ENCODE results near the gene PDE6B.
A peak's percentile ranks its signal among the peaks of the same experiment; 100 is the strongest.

The PDE6B gene

DNA sequence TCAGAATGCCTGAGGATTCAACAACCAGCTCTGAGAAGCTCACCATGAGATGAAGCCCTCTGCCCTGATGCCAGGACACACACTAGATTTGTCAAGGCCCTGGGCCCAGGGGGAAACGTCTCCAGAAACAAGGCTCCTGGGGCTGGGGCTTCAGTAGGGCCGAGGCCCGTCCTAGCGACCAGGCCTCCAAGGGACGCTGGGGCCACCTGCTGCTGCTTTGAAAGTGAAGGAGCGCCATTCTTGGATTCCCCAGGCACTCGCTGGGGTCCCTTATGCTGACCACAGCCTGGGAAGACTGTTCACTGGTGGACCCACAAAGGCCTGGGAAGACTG is 23.9 kb downstream of the PDE6B start:
- ATAC-seq (replicated peaks), result no peak
- Mint-ChIP-seq H3K4me3 (no peak overlapping the region), H3K36me3 (no peaks in the 10 kb centered on the region), H3K9me3 (peaks cover 0 to 4% of the 10 kb centered on the region in 2 donors), H3K4me1 (peaks cover 0 to 6% of the 10 kb centered on the region in 2 donors), H3K27ac (no peak overlapping the region), H3K27me3 (peaks cover 42 to 52% of the 10 kb centered on the region in 2 donors)
- DNase-seq, result no peak

DNA sequence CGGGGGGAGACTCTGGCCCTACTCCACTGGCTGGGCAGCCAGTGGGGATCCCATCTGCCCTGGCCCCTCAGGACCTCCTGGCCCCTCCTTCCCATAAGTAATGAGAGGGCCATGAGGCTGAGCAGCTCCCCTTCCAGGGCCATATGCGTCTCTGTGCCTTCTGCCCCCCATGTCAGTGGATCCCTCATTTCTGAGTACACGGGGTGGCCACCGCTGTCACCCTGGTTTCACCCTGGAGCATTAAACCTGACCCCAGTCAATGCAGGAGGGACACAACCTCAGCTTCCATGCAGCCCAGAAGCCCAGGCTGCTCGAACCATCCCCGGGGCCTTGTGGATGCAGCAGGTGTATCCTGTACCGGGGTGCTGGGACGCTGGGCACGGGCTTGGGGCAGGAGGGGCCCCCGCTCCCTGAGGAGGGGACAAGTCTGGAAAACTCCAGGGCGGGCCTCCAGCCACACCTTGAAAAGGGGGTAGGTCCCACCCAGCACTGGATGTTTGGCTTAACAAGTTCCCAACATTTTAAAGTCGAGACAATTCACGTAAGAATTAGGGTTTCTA is 24.5 kb downstream of the PDE6B start:
- peaks cover 42 to 52% of the 10 kb centered on the region in 2 donors for H3K27me3 Mint-ChIP-seq
- ATAC-seq (replicated peaks) (no peak), DNase-seq (no peak)
- no peak overlapping the region for H3K27ac Mint-ChIP-seq
- H3K4me1 Mint-ChIP-seq, result peaks cover 0 to 6% of the 10 kb centered on the region in 2 donors
- H3K9me3 Mint-ChIP-seq, result peaks cover 0 to 1% of the 10 kb centered on the region in 2 donors
- H3K4me3 Mint-ChIP-seq, result no peak overlapping the region
- no peaks in the 10 kb centered on the region for H3K36me3 Mint-ChIP-seq

DNA sequence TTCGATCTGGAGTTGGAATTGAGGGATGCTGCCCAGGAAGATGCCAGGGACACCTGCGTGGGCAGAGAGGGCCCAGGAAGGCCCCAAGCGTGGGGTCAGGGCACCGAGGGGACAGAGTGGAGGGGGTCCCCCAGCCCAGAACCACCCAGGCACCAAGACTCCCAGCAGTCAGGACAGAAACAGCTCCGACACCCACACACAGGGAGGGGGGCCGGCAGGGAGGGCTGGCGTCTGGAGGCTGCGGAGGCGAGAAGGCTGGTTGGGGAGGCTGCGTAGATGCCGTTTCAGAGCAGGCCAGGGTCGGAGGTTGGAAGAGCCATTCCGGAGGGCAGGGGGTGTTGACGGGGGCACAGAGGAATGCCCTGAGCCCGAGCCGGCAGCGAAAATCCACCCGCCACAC is 25.1 kb downstream of the PDE6B start:
- no peak overlapping the region for H3K27ac Mint-ChIP-seq
- H3K4me3 Mint-ChIP-seq, result no peak overlapping the region
- H3K9me3 Mint-ChIP-seq, result no peaks in the 10 kb centered on the region
- no peaks in the 10 kb centered on the region for H3K36me3 Mint-ChIP-seq
- H3K4me1 Mint-ChIP-seq, result peaks cover 0 to 6% of the 10 kb centered on the region in 2 donors
- ATAC-seq (replicated peaks) (no peak), DNase-seq (no peak)
- H3K27me3 Mint-ChIP-seq, result peaks cover 42 to 51% of the 10 kb centered on the region in 2 donors

DNA sequence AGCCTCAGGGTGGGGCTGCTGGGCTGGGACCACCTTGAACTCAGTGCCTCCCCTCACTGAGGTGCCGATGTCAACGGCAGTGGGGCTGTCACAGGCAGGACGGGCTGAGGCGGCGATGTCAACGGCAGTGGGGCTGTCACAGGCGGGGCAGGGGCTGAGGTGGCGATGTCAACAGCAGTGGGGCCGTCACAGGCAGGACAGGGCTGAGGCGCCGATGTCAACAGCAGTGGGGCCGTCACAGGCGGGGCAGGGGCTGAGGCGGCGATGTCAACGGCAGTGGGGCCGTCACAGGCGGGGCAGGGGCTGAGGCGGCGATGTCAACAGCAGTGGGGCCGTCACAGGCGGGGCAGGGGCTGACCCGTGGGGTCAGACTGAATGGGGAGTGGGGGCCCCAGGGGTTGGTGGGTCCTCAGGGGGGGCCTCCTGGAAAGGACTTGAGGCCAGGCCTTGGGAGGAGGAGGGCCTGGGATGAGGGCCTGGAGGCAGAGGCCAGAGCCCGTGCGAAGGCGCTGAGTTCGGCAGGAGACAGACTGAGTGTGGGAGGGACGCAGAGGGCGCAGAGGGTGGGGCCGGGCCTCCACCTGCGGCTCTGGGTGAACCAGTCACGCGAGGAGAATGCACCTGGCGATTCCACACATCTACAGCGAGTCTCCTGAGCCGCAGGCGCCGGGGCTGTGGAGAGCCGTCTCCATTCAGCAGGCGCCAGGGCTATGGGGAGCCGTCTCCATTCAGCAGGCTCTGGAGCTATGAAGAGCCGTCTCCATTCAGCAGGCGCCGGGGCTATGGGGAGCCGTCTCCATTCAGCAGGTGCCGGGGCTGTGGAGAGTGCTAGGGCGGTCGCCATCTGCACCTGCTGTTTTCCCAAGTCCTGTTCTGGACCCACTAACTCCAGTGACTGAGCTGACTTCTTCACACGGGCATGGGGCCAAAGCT is 25.8 kb downstream of the PDE6B start:
- no peak overlapping the region for H3K4me3 Mint-ChIP-seq
- H3K27me3 Mint-ChIP-seq, result peaks cover 36 to 43% of the 10 kb centered on the region in 2 donors
- H3K9me3 Mint-ChIP-seq, result no peaks in the 10 kb centered on the region
- H3K36me3 Mint-ChIP-seq, result no peaks in the 10 kb centered on the region
- no peak for ATAC-seq (replicated peaks)
- peaks cover 0 to 3% of the 10 kb centered on the region in 2 donors for H3K4me1 Mint-ChIP-seq
- no peak for DNase-seq
- H3K27ac Mint-ChIP-seq, result no peak overlapping the region

DNA sequence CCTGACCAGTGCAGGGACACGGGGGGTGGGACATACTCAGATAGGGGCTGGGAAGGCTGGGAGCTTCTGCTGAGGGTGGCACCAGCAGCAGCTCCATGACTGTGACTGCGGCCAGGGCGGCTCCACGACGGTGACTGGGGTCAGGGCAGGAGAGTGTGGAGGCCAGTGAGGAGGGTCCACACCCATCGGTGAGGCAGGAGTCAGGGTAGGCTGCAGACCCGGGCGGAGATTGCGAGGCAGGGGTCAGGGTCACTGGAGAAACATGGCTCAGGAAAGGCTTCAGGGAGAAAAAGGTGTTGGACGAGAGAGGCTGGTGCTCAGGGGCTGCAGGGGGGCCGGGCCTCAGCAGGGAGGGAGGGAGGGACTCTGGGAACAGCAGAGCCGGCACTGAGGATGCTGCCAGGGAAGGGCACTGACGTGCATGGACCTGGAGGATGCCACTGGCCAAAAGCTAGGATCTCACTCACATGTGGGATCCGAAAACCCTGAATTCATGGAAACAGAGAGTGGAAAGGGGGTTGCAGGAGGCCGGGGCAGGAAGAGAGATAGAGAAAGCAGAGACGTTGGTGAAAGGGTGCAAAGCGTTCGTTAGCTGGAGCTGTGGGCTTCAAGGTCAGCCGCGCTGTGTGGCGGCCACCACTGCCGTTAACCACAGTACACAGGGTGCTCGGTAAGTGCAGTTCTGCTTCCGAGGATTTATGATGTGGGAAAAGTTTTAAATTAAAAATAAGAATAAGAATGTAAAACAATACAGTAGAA is 26.7 kb downstream of the PDE6B start:
- no peak for DNase-seq
- ATAC-seq (replicated peaks), result no peak
- H3K36me3 Mint-ChIP-seq, result no peaks in the 10 kb centered on the region
- peaks cover 0 to 2% of the 10 kb centered on the region in 2 donors for H3K4me1 Mint-ChIP-seq
- H3K27me3 Mint-ChIP-seq, result peaks cover 30 to 38% of the 10 kb centered on the region in 2 donors
- peak overlapping the region; percentile 47 for H3K27ac Mint-ChIP-seq
- H3K4me3 Mint-ChIP-seq, result no peak overlapping the region
- H3K9me3 Mint-ChIP-seq, result no peaks in the 10 kb centered on the region

DNA sequence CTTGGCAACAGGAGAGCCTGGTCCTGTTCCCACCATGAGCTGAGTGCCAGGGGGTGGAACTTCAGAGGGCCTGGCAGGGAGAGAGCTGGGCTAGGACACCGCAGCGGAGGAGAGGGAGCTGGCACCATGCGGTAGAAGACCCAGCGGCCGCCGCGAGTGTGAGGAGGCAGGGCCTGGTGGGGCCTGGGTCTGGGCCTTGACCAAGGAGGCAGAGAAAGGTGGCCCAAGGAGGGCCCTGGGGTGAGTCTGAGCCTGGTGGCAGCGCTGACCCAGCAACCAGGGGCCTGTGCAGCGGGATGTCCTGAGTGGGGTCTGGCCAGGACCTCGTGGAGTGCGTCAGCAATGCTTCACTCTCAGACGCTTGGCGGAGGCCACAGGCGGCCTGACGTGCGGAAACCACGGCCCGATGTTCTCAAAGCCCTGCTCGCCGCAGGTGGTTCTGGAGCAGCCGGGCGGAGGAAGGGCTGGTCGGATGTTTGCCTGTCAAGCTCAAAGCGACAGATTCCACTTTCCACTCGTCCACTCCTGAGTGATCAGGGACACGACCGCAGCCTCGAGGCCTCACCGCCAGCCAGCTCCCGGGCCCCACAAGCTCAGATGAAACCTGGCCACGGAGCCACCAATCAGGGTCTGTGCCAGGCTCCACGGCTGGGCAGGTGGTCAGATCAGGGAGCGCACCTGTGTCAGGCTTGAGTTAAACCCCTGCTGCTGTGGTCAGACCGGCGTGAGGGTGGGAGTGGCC is 27.9 kb downstream of the PDE6B start:
- no peak for DNase-seq
- no peak overlapping the region for H3K27ac Mint-ChIP-seq
- peaks cover 22 to 29% of the 10 kb centered on the region in 2 donors for H3K27me3 Mint-ChIP-seq
- H3K4me1 Mint-ChIP-seq, result peaks cover 0 to 2% of the 10 kb centered on the region in 2 donors
- ATAC-seq (replicated peaks), result no peak
- peaks cover 0 to 3% of the 10 kb centered on the region in 2 donors for H3K36me3 Mint-ChIP-seq
- H3K9me3 Mint-ChIP-seq, result no peaks in the 10 kb centered on the region
- no peak overlapping the region for H3K4me3 Mint-ChIP-seq

DNA sequence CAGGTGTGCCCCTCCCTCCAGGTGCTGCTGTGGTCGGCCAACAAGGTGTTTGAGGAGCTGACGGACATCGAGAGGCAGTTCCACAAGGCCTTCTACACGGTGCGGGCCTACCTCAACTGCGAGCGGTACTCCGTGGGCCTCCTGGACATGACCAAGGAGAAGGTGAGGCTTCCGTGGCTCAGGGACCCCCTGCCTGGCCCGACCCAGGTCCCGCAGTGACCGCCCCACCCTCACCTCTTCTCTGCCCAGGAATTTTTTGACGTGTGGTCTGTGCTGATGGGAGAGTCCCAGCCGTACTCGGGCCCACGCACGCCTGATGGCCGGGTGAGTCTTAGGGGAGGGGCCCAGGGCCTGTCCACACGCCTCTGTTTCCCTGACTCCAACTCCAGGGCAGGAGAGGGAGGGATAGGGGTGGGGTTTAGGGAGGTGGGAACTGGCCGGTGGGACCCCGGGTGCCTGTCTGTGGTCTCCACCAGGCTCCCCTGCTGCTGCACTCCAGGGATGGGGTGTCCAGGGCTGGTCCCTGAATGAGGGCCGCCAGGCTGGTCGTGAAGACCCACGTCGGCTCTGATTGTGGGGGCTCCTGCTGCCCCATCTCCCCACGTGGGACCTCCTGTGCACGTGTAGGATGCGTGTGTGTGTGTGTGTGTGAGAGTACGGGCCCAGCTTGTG is 28.6 kb downstream of the PDE6B start:
- Mint-ChIP-seq H3K36me3 (peaks cover 3 to 6% of the 10 kb centered on the region in 2 donors), H3K4me3 (no peak overlapping the region), H3K4me1 (peaks cover 0 to 2% of the 10 kb centered on the region in 2 donors), H3K27ac (no peak overlapping the region), H3K27me3 (peaks cover 16 to 23% of the 10 kb centered on the region in 2 donors), H3K9me3 (no peaks in the 10 kb centered on the region)
- DNase-seq (no peak), ATAC-seq (replicated peaks) (no peak)

DNA sequence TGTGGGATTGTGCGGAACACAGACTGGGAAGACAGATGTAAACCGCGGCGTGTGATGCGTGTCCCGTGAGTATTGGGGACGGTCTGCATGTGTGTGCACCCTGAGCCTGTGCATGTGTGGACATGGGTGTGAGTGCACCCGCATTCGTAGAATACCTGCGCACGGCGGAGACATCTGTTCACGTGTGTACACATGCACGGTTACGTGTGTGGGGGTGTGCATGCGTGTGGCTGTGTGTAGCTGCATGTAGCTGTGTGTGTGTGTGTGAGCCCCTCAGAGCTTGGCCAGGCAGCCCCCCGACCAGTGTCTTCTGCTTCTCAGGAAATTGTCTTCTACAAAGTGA is 29.1 kb downstream of the PDE6B start:
- Mint-ChIP-seq H3K4me1 (peaks cover 0 to 2% of the 10 kb centered on the region in 2 donors), H3K27ac (no peak overlapping the region), H3K4me3 (no peak overlapping the region), H3K9me3 (no peaks in the 10 kb centered on the region), H3K27me3 (peaks cover 16 to 23% of the 10 kb centered on the region in 2 donors), H3K36me3 (peaks cover 7 to 9% of the 10 kb centered on the region in 2 donors)
- ATAC-seq (replicated peaks) (no peak), DNase-seq (no peak)

DNA sequence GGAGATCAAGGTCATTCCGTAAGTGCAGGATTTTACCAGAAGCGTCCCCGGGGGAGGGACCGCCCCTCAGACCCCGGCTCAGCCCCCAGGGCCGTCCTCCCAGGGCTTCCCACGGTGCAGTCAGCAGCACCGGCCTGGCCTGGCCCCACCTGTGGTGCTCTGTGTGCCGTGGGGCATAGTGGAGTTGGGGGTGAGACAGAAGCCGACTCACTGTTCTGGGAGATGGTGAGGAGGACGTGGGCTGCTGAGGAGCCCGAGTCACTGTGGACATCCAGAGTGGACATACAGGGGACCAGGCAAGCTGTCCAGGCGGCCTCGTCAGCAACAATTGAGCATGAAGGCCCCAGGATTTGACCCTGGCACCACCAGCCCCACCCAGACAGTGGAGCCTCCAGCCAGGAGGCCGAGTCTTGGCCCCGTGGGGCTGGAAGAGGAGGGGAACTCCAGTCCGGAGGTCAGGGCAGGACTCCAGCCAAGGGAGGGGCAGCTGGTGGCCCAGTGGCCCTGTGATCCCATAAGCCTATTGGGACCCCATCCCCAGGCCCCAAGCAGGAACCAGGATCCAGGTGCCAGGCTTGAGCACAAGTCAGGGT is 29.6 kb downstream of the PDE6B start:
- Mint-ChIP-seq H3K27ac (no peak overlapping the region), H3K4me1 (peaks cover 0 to 5% of the 10 kb centered on the region in 2 donors), H3K9me3 (no peaks in the 10 kb centered on the region), H3K36me3 (peaks cover 12 to 14% of the 10 kb centered on the region in 2 donors), H3K27me3 (peaks cover 16 to 23% of the 10 kb centered on the region in 2 donors), H3K4me3 (no peak overlapping the region)
- ATAC-seq (replicated peaks) (no peak), DNase-seq (no peak)

DNA sequence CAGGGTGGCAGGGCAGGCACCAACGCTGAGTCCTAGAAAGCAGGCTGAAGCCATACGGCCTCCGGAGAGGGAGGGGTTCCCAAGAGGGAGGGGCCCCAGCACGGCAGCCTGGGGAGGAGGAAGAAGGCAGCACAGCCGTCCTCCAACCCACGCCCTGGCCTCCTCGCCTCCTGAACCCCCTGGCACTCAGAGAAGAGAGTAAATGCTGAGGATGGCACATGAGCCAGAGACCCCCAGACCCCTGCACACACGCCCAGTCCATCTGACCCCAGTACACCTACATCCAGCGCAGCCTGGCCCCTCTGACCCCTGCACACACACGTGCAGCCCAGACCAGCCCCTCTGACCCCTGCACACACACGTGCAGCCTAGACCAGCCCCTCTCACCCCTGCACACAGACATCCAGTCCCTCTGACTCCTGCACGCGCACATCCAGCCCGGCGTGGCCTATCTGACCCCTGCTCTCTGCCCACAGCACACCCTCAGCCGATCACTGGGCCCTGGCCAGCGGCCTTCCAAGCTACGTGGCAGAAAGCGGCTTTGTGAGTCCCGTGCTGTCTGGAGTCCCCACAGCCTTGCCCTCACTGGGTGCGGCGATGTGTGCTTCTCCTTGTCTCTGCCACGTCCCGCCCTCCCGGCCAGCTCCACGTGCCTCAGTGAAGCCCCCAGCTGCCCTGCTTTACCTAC is 30.2 kb downstream of the PDE6B start:
- ATAC-seq (replicated peaks), result no peak
- no peak for DNase-seq
- H3K27me3 Mint-ChIP-seq, result peaks cover 12 to 17% of the 10 kb centered on the region in 2 donors
- H3K27ac Mint-ChIP-seq, result no peak overlapping the region
- H3K4me3 Mint-ChIP-seq, result no peak overlapping the region
- H3K9me3 Mint-ChIP-seq, result no peaks in the 10 kb centered on the region
- peaks cover 0 to 7% of the 10 kb centered on the region in 2 donors for H3K4me1 Mint-ChIP-seq
- H3K36me3 Mint-ChIP-seq, result peaks cover 18 to 21% of the 10 kb centered on the region in 2 donors

DNA sequence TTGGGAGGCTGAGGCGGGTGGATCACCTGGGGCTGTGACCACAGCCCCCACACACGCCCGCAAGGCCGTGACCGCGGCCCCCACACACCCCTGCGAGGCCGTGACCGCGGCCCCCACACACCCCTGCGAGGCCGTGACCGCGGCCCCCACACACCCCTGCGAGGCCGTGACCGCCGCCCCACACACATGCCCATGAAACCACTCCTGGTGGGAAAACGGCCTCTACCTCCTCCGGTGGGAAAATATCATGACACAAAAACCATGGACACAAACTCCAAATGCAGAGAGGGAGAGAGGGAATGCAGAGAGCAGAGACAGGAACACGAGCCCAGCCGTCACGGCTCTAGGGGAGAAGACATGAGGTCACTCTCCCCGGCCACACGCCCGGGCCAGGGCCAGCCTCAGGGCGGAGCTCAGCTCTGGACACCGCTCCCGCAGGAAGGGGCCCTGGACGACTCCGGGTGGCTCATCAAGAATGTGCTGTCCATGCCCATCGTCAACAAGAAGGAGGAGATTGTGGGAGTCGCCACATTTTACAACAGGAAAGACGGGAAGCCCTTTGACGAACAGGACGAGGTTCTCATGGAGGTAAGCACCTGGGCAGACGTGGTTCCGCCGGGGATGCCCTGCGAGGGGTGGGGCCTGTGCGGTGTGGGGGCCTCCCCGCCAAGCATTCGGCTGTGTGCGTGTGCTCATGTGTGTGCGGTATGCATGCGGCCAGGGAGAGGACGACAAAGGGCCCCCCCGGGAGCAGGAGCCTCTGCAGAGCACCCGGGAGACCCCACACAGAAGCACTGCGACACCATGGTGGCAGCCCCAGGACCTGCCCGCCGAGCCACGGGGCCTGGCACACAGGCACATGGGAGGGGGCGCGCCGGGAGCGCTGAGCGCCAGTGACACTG is 31.3 kb downstream of the PDE6B start:
- DNase-seq (no peak), ATAC-seq (replicated peaks) (no peak)
- H3K4me1 Mint-ChIP-seq, result peaks cover 2 to 7% of the 10 kb centered on the region in 2 donors
- H3K36me3 Mint-ChIP-seq, result peaks cover 24 to 28% of the 10 kb centered on the region in 2 donors
- peaks cover 10 to 11% of the 10 kb centered on the region in 2 donors for H3K27me3 Mint-ChIP-seq
- peaks cover 0 to 5% of the 10 kb centered on the region in 2 donors for H3K9me3 Mint-ChIP-seq
- no peak overlapping the region for H3K4me3 Mint-ChIP-seq
- peak overlapping the region; percentile 80 for H3K27ac Mint-ChIP-seq

DNA sequence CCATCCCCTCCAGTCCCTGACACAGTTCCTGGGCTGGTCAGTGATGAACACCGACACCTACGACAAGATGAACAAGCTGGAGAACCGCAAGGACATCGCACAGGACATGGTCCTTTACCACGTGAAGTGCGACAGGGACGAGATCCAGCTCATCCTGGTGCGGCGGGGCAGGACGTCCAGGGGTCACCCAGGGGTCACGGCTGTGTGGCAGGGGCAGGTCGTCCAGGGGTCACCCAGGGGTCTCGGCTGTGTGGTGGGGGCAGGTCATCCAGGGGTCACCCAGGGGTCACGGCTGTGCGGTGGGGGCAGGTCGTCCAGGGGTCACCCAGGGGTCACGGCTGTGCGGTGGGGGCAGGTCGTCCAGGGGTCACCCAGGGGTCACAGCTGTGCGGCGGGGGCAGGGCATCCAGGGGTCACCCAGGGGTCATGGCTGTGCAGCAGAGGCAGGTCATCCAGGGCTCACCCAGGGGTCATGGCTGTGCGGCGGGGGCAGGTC is 32.0 kb downstream of the PDE6B start:
- Mint-ChIP-seq H3K4me1 (peaks cover 7 to 9% of the 10 kb centered on the region in 2 donors), H3K36me3 (peaks cover 28 to 32% of the 10 kb centered on the region in 2 donors), H3K27me3 (peaks cover 4 to 5% of the 10 kb centered on the region in 2 donors), H3K27ac (no peak overlapping the region), H3K9me3 (peaks cover 2 to 5% of the 10 kb centered on the region in 2 donors), H3K4me3 (no peak overlapping the region)
- ATAC-seq (replicated peaks), result no peak
- no peak for DNase-seq
